ENCODE measurements around the gene ADGRV1.

ADGRV1 gene

GRCh38 chr5:90874066-90874465, 315.5 kb downstream of the ADGRV1 start:
- no peak overlapping the region for H3K4me3 ChIP-seq (ENCODE audit: low read depth, low read length)
- TF ChIP-seq CTCF (conservative IDR thresholded peaks at IDR 0.05; ENCODE audit: low read depth, low read length) = no peak
- no peak for DNase-seq (ENCODE audit: low read depth)

- no peak for DNase-seq (ENCODE audit: low read depth)
- TF ChIP-seq CTCF (conservative IDR thresholded peaks at IDR 0.05; ENCODE audit: low read depth, low read length) = no peak
- no peak overlapping the region for H3K4me3 ChIP-seq (ENCODE audit: low read depth, low read length)
These were observed 316.9 kb downstream of the ADGRV1 start for GRCh38 chr5:90875456-90875855.

GRCh38 chr5:90876366-90876765, 317.8 kb downstream of the ADGRV1 start:
- no peak for TF ChIP-seq CTCF (conservative IDR thresholded peaks at IDR 0.05; ENCODE audit: low read depth, low read length)
- DNase-seq (ENCODE audit: low read depth) = no peak
- no peak overlapping the region for H3K4me3 ChIP-seq (ENCODE audit: low read depth, low read length)

GRCh38 chr5:90877049-90877448, 318.5 kb downstream of the ADGRV1 start:
- TF ChIP-seq CTCF (conservative IDR thresholded peaks at IDR 0.05; ENCODE audit: low read depth, low read length) = no peak
- no peak overlapping the region for H3K4me3 ChIP-seq (ENCODE audit: low read depth, low read length)
- no peak for DNase-seq (ENCODE audit: low read depth)

GRCh38 chr5:90878081-90878480, 319.5 kb downstream of the ADGRV1 start:
- no peak overlapping the region for H3K4me3 ChIP-seq (ENCODE audit: low read depth, low read length)
- TF ChIP-seq CTCF (conservative IDR thresholded peaks at IDR 0.05; ENCODE audit: low read depth, low read length) = no peak
- DNase-seq (ENCODE audit: low read depth) = no peak

- H3K4me3 ChIP-seq (ENCODE audit: low read depth, low read length) = no peak overlapping the region
- peak; percentile 74 for DNase-seq (ENCODE audit: low read depth)
- TF ChIP-seq CTCF (conservative IDR thresholded peaks at IDR 0.05; ENCODE audit: low read depth, low read length) = no peak
These were observed 320.1 kb downstream of the ADGRV1 start for GRCh38 chr5:90878549-90879196.

GRCh38 chr5:90881626-90882150, 323.1 kb downstream of the ADGRV1 start:
- DNase-seq (ENCODE audit: low read depth) = no peak
- TF ChIP-seq CTCF (conservative IDR thresholded peaks at IDR 0.05; ENCODE audit: low read depth, low read length) = no peak
- H3K4me3 ChIP-seq (ENCODE audit: low read depth, low read length) = no peak overlapping the region

All from choroid plexus epithelial cell (primary cell).